DMS153 treated with DMSO at 0.1 percent for 48 hours (cell line): ENCODE data around the gene CSF2.
A peak's percentile ranks its signal among the peaks of the same experiment; 100 is the strongest.

Experiments used
- DNase-seq: peaks from one replicate; lab custom pipeline; 2025; ENCODE audit not compliant: unreplicated experiment; lab: John Stamatoyannopoulos, UW

CSF2 gene

GRCh38 chr5:132054697-132055440, 18.7 kb upstream of the CSF2 start:
- no peak for DNase-seq

GRCh38 chr5:132055441-132055807, 18.2 kb upstream of the CSF2 start:
- no peak for DNase-seq

GRCh38 chr5:132055808-132056609, 17.6 kb upstream of the CSF2 start:
- no peak for DNase-seq

DNA sequence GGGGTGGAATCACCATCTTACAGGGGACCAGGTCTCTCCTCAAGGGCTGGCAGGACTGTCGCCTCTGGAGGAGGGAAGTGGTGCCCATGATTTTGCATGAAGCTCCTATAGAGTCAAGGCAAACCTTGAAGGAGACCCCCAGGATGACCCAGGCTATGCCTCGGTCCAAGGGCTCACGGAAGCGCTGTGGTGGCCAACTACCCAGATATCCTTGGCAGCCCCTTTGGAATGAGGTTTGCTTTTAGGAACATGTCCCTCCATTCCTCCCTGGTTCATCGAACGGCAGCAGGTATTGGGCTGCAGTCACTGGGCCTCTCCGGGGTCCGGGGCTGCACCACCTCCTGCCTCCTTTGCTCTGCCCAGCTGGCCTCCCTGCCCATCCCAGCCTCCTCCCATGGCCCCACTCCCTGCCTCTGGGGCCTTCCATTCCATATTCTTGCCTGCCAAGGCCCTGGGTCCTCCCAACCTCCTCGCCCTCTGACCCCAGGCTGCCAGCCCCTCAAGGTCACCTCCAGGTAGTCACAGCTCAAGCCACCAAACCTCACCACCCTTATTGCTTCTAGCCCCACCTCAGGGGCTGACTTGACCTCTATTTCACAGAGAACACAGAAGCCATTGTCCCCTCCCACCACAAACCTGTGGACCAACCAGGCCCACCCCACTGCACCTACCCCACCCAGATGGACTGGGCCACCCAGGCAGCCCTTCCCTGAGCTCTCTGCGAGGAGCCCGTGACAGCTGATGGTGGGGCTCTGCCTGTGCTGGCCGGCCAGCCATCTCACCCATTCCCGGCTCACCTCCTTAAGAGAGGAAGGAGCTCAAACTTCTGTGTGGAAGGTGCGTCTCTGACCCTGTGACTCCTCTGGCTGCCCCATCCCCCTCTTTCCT, 16.7 kb upstream of the CSF2 start:
- no peak for DNase-seq

DNA sequence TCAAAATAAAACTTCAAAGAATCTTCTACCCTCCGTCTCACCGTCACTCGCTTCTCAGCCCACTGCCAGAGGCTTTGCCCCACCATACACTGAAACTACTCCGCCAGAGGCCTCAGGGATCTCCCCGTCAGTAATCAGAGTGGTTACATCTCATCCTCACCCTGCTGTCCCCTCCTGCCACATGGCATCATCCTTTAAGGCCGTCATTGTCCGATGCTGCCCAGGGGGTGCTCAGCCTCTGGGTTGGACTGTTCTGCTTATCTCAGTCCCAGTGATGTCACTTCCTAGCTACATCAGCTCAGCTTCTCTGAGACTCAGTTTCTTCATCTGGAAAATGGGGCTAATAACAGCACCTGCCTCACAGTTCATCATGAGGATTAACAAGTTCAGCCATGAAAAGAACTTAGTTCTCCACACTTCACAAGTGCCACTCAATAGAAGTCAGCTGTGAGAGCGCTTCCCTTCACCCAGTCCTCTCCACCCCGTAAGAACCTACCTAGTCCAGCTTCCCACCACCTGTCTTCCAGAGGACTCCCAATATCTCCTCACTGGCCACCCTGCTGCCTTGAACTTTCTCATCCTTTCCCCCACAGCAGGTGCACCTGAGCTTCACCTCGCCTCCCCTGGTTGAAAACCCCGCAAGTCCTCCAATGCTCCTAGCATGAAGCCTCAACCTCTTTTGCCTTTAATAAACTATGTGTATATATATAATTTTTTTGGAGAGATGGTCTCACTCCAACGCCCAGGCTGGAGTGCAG, 15.9 kb upstream of the CSF2 start:
- no peak for DNase-seq

- DNase-seq = no peak
These were observed 14.9 kb upstream of the CSF2 start for GRCh38 chr5:132058646-132059042.

- DNase-seq = no peak
These were observed 14.4 kb upstream of the CSF2 start for GRCh38 chr5:132059043-132059695.

DNA sequence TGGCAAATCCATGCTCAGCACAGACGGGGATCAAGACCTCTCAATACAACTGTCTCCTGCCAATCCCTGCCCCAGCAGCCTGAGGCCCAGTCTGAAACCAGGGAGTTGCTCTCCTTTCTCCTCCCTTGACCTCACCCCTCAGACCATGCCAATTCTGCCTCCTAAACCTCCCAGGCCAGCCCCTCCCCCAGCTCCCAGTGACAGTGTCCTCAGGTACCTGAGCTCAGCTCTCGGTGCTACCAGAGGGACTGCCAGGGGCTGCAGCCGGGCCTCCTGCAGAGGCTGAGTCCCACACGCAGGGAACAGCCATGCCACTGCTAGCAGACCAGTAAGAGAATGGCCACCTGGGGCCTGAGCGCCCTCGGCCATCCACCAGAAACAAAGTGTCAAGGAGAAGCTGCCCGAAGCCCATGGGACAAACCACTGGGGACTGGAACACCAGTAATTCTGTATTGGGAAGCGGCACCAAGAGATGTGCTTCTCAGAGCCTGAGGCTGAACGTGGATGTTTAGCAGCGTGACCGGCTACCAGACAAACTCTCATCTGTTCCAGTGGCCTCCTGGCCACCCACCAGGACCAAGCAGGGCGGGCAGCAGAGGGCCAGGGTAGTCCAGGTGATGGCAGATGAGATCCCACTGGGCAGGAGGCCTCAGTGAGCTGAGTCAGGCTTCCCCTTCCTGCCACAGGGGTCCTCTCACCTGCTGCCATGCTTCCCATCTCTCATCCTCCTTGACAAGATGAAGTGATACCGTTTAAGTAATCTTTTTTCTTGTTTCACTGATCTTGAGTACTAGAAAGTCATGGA, 13.7 kb upstream of the CSF2 start:
- no peak for DNase-seq

- no peak for DNase-seq
These were observed 13.0 kb upstream of the CSF2 start, which contains the start of gene IL3 for GRCh38 chr5:132060501-132061161. Gene IL3 (plus strand): TSS chr5:132060655. CDS start chr5:132060707, 52 bp downstream.

GRCh38 chr5:132063090-132063911, 10.3 kb upstream of the CSF2 start:
- DNase-seq = no peak

DNA sequence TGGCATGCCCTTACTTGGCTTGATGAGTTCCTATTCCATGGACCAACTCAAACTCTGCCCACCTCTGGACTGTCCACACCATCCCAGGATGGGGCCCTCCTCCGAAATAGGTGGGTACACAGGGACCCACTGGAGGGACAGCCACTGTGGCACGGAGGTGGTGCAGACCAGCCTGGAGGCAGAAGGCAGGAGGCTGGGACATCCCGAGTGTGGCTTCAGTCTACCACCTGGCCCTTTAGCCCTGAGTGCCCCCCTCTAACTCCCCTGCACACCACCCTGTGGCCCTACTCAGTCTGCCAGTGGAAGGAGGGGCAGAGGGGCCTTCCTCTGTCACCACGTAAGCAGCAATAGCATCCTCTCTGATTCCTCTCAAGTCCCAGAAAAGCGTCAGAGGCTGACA, 9.4 kb upstream of the CSF2 start:
- no peak for DNase-seq

- DNase-seq = peak; percentile 1
These were observed 8.8 kb upstream of the CSF2 start for GRCh38 chr5:132064738-132065331.

GRCh38 chr5:132065351-132065937, 8.1 kb upstream of the CSF2 start:
- peak; percentile 18 for DNase-seq

- no peak for DNase-seq
These were observed 7.5 kb upstream of the CSF2 start for GRCh38 chr5:132065951-132066701.

- no peak for DNase-seq
These were observed 6.7 kb upstream of the CSF2 start for GRCh38 chr5:132066871-132067270.

DNA sequence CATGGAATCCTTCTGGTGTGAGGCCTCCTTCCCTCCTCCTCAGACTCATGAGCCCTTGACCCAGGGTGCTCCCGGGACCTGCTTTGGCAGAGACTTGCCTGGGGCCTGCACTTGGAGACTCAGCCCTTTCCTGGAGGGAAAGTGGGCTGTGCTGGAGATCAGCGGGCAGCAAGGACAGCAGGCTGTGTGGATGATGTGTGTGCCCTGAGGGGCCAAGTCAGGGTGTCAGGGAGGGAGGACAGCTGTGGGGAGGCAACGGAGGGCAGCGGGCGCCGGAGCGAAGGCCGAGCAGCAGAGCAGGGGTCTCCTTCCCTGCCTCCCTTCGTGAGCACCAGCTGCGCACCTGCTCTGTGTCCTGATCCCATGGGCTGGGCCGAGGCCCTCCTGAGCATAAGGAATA, 6.1 kb upstream of the CSF2 start:
- DNase-seq = no peak
